HCT116 (cell line): Measurements from ENCODE around the gene CFAP45. TPM values are rescaled to one million over a fixed set of nuclear protein-coding genes. Genes with fewer than 3 reads are reported as not detected.
A peak's percentile ranks its signal among the peaks of the same experiment; 100 is the strongest.

Experiments used
- ATAC-seq: fragments of 200-7000 bp; cut with Tn5 transposase; 2 replicates; pipeline ENCODE4 v1.9.1; 2020; ENCODE audit warnings: mild to moderate bottlenecking, moderate library complexity
- BruUV-seq: library from RNA; stranded (reverse); fragments of 400-500 nt; replicated peaks from 2 replicates; lab custom pipeline; 2021; lab: Mats Ljungman, UMichigan
- CTCF ChIA-PET: fragments of 300-600 bp; sonication (Branson Sonifier 250); formaldehyde crosslinking; loops from one replicate; lab custom pipeline; 2021; ENCODE audit warnings: antibody characterized with exemption; lab: Charles Lee
- POLR2A ChIA-PET: fragments of 300-600, 350-600 bp; sonication (Branson Sonifier 250); formaldehyde crosslinking; loops from one replicate; lab custom pipeline; 2021; ENCODE audit warnings: antibody characterized with exemption; lab: Charles Lee
- RAD21 ChIA-PET, 2 experiments: fragments of 300-600 bp; sonication (Branson Sonifier 250); formaldehyde crosslinking; loops; one replicate each; lab custom pipeline; 2023; ENCODE audit warnings: low total read pairs in 2 of 2; ENCODE audit not compliant: uncharacterized antibody in 2 of 2, unreplicated experiment in 2 of 2, low non-redundant PET in 1 of 2; lab: Charles Lee
- DNase-seq: peaks from one replicate; pipeline ENCODE4 v3.0.0-alpha.2; 2010; ENCODE audit warnings: low read depth, low spot score
- H2AFZ ChIP-seq: fragments of 200-600 bp; shearing (Covaris generic), sonication (generic); 2 replicates; pipeline ENCODE4 v1.6.1; 2017; ENCODE audit warnings: low read depth, mixed run types, mixed read lengths, antibody characterized with exemption, low read length; ENCODE audit not compliant: poor library complexity, severe bottlenecking
- H3K27ac ChIP-seq: 2 replicates; pipeline ENCODE4 v1.5.1; 2012; ENCODE audit warnings: low read depth, low read length
- H3K27me3 ChIP-seq: fragments of 200-600 bp; sonication (generic); 2 replicates; pipeline ENCODE4 v1.6.1; 2016; ENCODE audit warnings: mixed run types, low read length, mixed read lengths; ENCODE audit not compliant: insufficient read depth
- H3K36me3 ChIP-seq, 2 experiments: fragments of 200-500 bp in 1 of 2; fragments of 200-600 bp in 1 of 2; sonication (Bioruptor generic) in 1 of 2; sonication (generic) in 1 of 2; 2 replicates each; pipeline versions ENCODE4 v1.5.1 to v1.6.1; 2014 to 2016; ENCODE audit warnings: low read length in 2 of 2, inconsistent platforms in 1 of 2, mixed read lengths in 1 of 2, mixed run types in 1 of 2; ENCODE audit not compliant: insufficient read depth in 2 of 2, control insufficient read depth in 1 of 2
- H3K4me1 ChIP-seq, 2 experiments: fragments of 200-600 bp in 1 of 2; sonication (generic) in 1 of 2; 2 replicates each; pipeline versions ENCODE4 v1.5.1 to v1.6.1; 2012 to 2017; ENCODE audit warnings: low read length in 2 of 2, inconsistent platforms in 1 of 2, mild to moderate bottlenecking in 1 of 2, mixed read lengths in 1 of 2, mixed run types in 1 of 2, moderate library complexity in 1 of 2; ENCODE audit not compliant: insufficient read depth in 2 of 2, control insufficient read depth in 1 of 2
- H3K4me2 ChIP-seq: fragments of 200-600 bp; sonication (generic); 2 replicates; pipeline ENCODE4 v1.6.1; 2017; ENCODE audit warnings: mixed run types, low read length, mixed read lengths
- H3K4me3 ChIP-seq, 2 experiments: fragments of 200-600 bp in 1 of 2; sonication (generic) in 1 of 2; replicated peaks in 1 of 2; 2 replicates each; pipeline ENCODE4 v1.5.1; 2011 to 2016; ENCODE audit warnings: low read length in 2 of 2, control low read depth in 1 of 2, low read depth in 1 of 2, mild to moderate bottlenecking in 1 of 2, mixed read lengths in 1 of 2, mixed run types in 1 of 2
- H3K79me2 ChIP-seq: fragments of 200-600 bp; sonication (generic); 2 replicates; pipeline ENCODE4 v1.6.1; 2017; ENCODE audit warnings: mild to moderate bottlenecking, mixed run types, low read length, moderate library complexity, mixed read lengths; ENCODE audit not compliant: insufficient read depth
- H3K9ac ChIP-seq: fragments of 200-600 bp; sonication (generic); 2 replicates; pipeline ENCODE4 v1.6.1; 2016; ENCODE audit warnings: low read length, mixed read lengths
- H3K9me2 ChIP-seq: fragments of 200-600 bp; sonication (generic), shearing (Covaris generic); 2 replicates; pipeline ENCODE4 v1.6.1; 2017; ENCODE audit warnings: mixed run types, mild to moderate bottlenecking, moderate library complexity; ENCODE audit not compliant: insufficient read depth
- H3K9me3 ChIP-seq, 2 experiments: fragments of 200-500 bp in 1 of 2; fragments of 200-600 bp in 1 of 2; sonication (Bioruptor generic) in 1 of 2; sonication (generic) in 1 of 2; 2 replicates each; pipeline ENCODE4 v1.6.1; 2014 to 2017; ENCODE audit warnings: low read length in 2 of 2, mixed read lengths in 2 of 2, inconsistent platforms in 1 of 2, low read depth in 1 of 2, mild to moderate bottlenecking in 1 of 2, mixed run types in 1 of 2, moderate library complexity in 1 of 2; ENCODE audit not compliant: control insufficient read depth in 1 of 2, insufficient read depth in 1 of 2
- H4K20me1 ChIP-seq: fragments of 200-600 bp; sonication (generic), shearing (Covaris generic); 2 replicates; pipeline ENCODE4 v1.6.1; 2017; ENCODE audit warnings: mixed run types, mild to moderate bottlenecking, moderate library complexity; ENCODE audit not compliant: insufficient read depth
- CEBPB ChIP-seq: IDR thresholded peaks from 2 replicates; pipeline ENCODE4 v1.6.1; 2012; ENCODE audit warnings: low read depth
- EGR1 ChIP-seq: IDR thresholded peaks from 2 replicates; pipeline ENCODE4 v1.6.1; 2012; ENCODE audit warnings: low read depth
- EZH2 ChIP-seq: fragments of 200-600 bp; sonication (generic); IDR thresholded peaks from 2 replicates; pipeline ENCODE4 v1.6.1; 2017; ENCODE audit warnings: antibody characterized with exemption, mixed run types
- FOSL1 ChIP-seq: IDR thresholded peaks from 2 replicates; pipeline ENCODE4 v1.6.1; 2012; ENCODE audit warnings: low read depth
- JUND ChIP-seq: IDR thresholded peaks from 2 replicates; pipeline ENCODE4 v1.6.1; 2012
- MAX ChIP-seq: IDR thresholded peaks from 2 replicates; pipeline ENCODE4 v1.6.1; 2012
- POLR2A ChIP-seq: IDR thresholded peaks from 2 replicates; pipeline ENCODE4 v1.7.0; 2011; ENCODE audit warnings: borderline replicate concordance; ENCODE audit not compliant: insufficient read depth, insufficient read length; ENCODE audit errors: extremely low read depth
- POLR2AphosphoS5 ChIP-seq: IDR thresholded peaks from 2 replicates; pipeline ENCODE4 v1.6.1; 2011; ENCODE audit warnings: mild to moderate bottlenecking, low read depth, low read length, moderate library complexity
- SP1 ChIP-seq: IDR thresholded peaks from 2 replicates; pipeline ENCODE4 v1.6.1; 2012; ENCODE audit warnings: low read depth
- SRF ChIP-seq: IDR thresholded peaks from 2 replicates; pipeline ENCODE4 v1.6.1; 2012; ENCODE audit warnings: low read depth
- TCF7L2 ChIP-seq: IDR thresholded peaks from 2 replicates; pipeline ENCODE4 v1.7.0; 2011; ENCODE audit warnings: borderline replicate concordance, inconsistent platforms; ENCODE audit not compliant: insufficient read depth, insufficient read length; ENCODE audit errors: extremely low read depth
- ZFX ChIP-seq: fragments of 450-650 bp; IDR thresholded peaks from 2 replicates; pipeline ENCODE4 v1.6.1; 2017
- ZNF274 ChIP-seq: fragments of 200-500 bp; sonication (Bioruptor generic); IDR thresholded peaks from 2 replicates; pipeline ENCODE4 v1.6.1; 2014; ENCODE audit warnings: mild to moderate bottlenecking, low read depth, low read length, inconsistent platforms
- intact Hi-C: fragments of 100-400 bp; cut with micrococcal nuclease; formaldehyde crosslinking; loops from 2 replicates; pipeline ENCODE4 v1.10.0; 2022
- total RNA-seq: library from RNA; stranded (reverse); gene quantifications from one replicate; pipeline ENCODE4 v1.2.1, GENCODE V29; 2021; ENCODE audit not compliant: unreplicated experiment
- TF ChIP-seq, protein P1 (sequence below): IDR thresholded peaks from 2 replicates; pipeline ENCODE4 v1.6.1; 2012
- TF ChIP-seq, protein P2 (sequence below): IDR thresholded peaks from 2 replicates; pipeline ENCODE4 v1.6.1; 2012; ENCODE audit warnings: low read depth

The CFAP45 gene
- total RNA-seq, 1 experiment from 2014 or later = 0.59 TPM

GRCh38 chr1:159867664-159868026 lies 32.3 kb downstream of the CFAP45 start:
- ChIA-PET CTCF (no interaction called here), RAD21 (no interaction called here), POLR2A (no interaction called here)
- ATAC-seq (peak; percentile 27; the same call in 1 of the 2 replicates), DNase-seq (no peak)
- Histone ChIP-seq H3K27me3 (no peaks in the 10 kb centered on the region; the same call in 1 of the 2 replicates), H3K9me3 (no peaks in the 10 kb centered on the region), H3K9ac (no peak overlapping the region), H3K4me2 (peak overlapping the region; percentile 60), H3K4me3 (no peak overlapping the region), H4K20me1 (no peaks in the 10 kb centered on the region), H3K36me3 (no peaks in the 10 kb centered on the region), H3K4me1 (peaks cover 29 to 57% of the 10 kb centered on the region in 2 experiments), H3K79me2 (no peaks in the 10 kb centered on the region), H3K9me2 (no peaks in the 10 kb centered on the region), H2AFZ (no peak overlapping the region)
- BruUV-seq = no TSS peak
- intact Hi-C loops = no loop called here
- TF ChIP-seq SP1 (no peak), POLR2AphosphoS5 (0 out of 2 replicates have a peak, but pooled peaks have one; percentile 28)
- TF ChIP-seq, all 23 proteins: peak for 1
- no peak overlapping the region for H3K27ac ChIP-seq

DNA sequence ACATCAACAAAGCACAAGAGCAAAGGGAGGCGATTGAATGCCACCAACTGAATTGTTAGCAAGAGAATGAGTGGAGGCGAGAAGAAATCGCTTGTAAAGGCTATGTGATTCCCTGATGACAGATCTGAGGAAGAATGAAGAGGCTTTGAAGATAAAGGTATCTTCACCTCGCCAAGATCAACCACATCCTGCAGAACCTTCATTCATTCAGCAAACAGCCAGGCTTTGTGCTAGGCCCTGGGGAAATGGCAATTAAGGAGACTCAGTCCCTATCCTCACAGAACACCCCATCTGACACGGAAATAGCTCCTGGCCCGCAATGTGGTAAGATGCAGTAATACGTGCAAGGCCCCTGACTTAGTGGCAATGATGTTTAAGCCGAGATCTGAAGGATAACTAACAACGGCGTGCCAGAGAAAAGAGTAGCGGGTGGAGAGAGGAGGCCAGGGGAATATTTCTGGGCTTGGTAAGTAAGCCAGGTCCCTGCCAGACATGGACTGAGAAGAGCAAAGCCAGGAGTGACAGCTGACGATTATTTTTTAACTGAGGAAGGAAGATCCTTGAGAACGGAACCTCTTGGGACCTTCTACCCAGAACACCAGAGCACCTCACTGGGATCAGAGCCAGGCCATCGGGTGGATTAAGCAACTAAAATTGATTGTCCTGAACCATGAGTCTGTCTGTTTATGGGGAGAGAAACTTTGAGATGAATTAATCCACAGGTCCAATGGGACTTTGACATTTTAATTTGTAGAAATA lies 32.9 kb downstream of the CFAP45 start:
- Histone ChIP-seq H3K36me3 (no peaks in the 10 kb centered on the region), H3K27me3 (no peaks in the 10 kb centered on the region; the same call in 1 of the 2 replicates), H3K27ac (no peak overlapping the region), H3K9me3 (no peaks in the 10 kb centered on the region), H3K79me2 (no peaks in the 10 kb centered on the region), H3K4me1 (peaks cover 29 to 57% of the 10 kb centered on the region in 2 experiments), H3K9ac (no peak overlapping the region), H4K20me1 (no peaks in the 10 kb centered on the region), H2AFZ (no peak overlapping the region), H3K4me2 (peak overlapping the region; percentile 60; the same call in 1 of the 2 replicates), H3K4me3 (no peak overlapping the region), H3K9me2 (no peaks in the 10 kb centered on the region)
- intact Hi-C loops = no loop called here
- CTCF ChIA-PET = interaction anchor here (0.6 to 1.0 kb wide), 2 partner anchors 24 to 453 kb away, joined by 3 to 4 read pairs; no protein-coding TSS in a partner anchor
- POLR2A ChIA-PET = no interaction called here
- RAD21 ChIA-PET = no interaction called here
- no peak for ATAC-seq
- no TSS peak for BruUV-seq
- no peak for DNase-seq
- TF ChIP-seq, protein P1, sequence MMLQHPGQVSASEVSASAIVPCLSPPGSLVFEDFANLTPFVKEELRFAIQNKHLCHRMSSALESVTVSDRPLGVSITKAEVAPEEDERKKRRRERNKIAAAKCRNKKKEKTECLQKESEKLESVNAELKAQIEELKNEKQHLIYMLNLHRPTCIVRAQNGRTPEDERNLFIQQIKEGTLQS = no peak
- TF ChIP-seq EGR1 (no peak), EZH2 (no peak), FOSL1 (no peak), SP1 (no peak), SRF (no peak), CEBPB (no peak), ZFX (no peak), MAX (no peak), POLR2A (no peak), ZNF274 (no peak), JUND (no peak), TCF7L2 (no peak)
- TF ChIP-seq, protein P2, sequence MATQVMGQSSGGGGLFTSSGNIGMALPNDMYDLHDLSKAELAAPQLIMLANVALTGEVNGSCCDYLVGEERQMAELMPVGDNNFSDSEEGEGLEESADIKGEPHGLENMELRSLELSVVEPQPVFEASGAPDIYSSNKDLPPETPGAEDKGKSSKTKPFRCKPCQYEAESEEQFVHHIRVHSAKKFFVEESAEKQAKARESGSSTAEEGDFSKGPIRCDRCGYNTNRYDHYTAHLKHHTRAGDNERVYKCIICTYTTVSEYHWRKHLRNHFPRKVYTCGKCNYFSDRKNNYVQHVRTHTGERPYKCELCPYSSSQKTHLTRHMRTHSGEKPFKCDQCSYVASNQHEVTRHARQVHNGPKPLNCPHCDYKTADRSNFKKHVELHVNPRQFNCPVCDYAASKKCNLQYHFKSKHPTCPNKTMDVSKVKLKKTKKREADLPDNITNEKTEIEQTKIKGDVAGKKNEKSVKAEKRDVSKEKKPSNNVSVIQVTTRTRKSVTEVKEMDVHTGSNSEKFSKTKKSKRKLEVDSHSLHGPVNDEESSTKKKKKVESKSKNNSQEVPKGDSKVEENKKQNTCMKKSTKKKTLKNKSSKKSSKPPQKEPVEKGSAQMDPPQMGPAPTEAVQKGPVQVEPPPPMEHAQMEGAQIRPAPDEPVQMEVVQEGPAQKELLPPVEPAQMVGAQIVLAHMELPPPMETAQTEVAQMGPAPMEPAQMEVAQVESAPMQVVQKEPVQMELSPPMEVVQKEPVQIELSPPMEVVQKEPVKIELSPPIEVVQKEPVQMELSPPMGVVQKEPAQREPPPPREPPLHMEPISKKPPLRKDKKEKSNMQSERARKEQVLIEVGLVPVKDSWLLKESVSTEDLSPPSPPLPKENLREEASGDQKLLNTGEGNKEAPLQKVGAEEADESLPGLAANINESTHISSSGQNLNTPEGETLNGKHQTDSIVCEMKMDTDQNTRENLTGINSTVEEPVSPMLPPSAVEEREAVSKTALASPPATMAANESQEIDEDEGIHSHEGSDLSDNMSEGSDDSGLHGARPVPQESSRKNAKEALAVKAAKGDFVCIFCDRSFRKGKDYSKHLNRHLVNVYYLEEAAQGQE = no peak
